HCT116 (cell line): ENCODE data around the gene PCK2. TPM values are rescaled to one million over a fixed set of nuclear protein-coding genes. Genes with fewer than 3 reads are reported as not detected.

Experiments used
- ATAC-seq: fragments of 200-7000 bp; cut with Tn5 transposase; 2 replicates; pipeline ENCODE4 v1.9.1; 2020; ENCODE audit warnings: mild to moderate bottlenecking, moderate library complexity
- BruUV-seq: library from RNA; stranded (reverse); fragments of 400-500 nt; replicated peaks from 2 replicates; lab custom pipeline; 2021; lab: Mats Ljungman, UMichigan
- CTCF ChIA-PET: fragments of 300-600 bp; sonication (Branson Sonifier 250); formaldehyde crosslinking; loops from one replicate; lab custom pipeline; 2021; ENCODE audit warnings: antibody characterized with exemption; lab: Charles Lee
- POLR2A ChIA-PET: fragments of 300-600, 350-600 bp; sonication (Branson Sonifier 250); formaldehyde crosslinking; loops from one replicate; lab custom pipeline; 2021; ENCODE audit warnings: antibody characterized with exemption; lab: Charles Lee
- RAD21 ChIA-PET, 2 experiments: fragments of 300-600 bp; sonication (Branson Sonifier 250); formaldehyde crosslinking; loops; one replicate each; lab custom pipeline; 2023; ENCODE audit warnings: low total read pairs in 2 of 2; ENCODE audit not compliant: uncharacterized antibody in 2 of 2, unreplicated experiment in 2 of 2, low non-redundant PET in 1 of 2; lab: Charles Lee
- DNase-seq: peaks from one replicate; pipeline ENCODE4 v3.0.0-alpha.2; 2010; ENCODE audit warnings: low read depth, low spot score
- H2AFZ ChIP-seq: fragments of 200-600 bp; shearing (Covaris generic), sonication (generic); 2 replicates; pipeline ENCODE4 v1.6.1; 2017; ENCODE audit warnings: low read depth, mixed run types, mixed read lengths, antibody characterized with exemption, low read length; ENCODE audit not compliant: poor library complexity, severe bottlenecking
- H3K27ac ChIP-seq: 2 replicates; pipeline ENCODE4 v1.5.1; 2012; ENCODE audit warnings: low read depth, low read length
- H3K27me3 ChIP-seq: fragments of 200-600 bp; sonication (generic); 2 replicates; pipeline ENCODE4 v1.6.1; 2016; ENCODE audit warnings: mixed run types, low read length, mixed read lengths; ENCODE audit not compliant: insufficient read depth
- H3K36me3 ChIP-seq, 2 experiments: fragments of 200-500 bp in 1 of 2; fragments of 200-600 bp in 1 of 2; sonication (Bioruptor generic) in 1 of 2; sonication (generic) in 1 of 2; 2 replicates each; pipeline versions ENCODE4 v1.5.1 to v1.6.1; 2014 to 2016; ENCODE audit warnings: low read length in 2 of 2, inconsistent platforms in 1 of 2, mixed read lengths in 1 of 2, mixed run types in 1 of 2; ENCODE audit not compliant: insufficient read depth in 2 of 2, control insufficient read depth in 1 of 2
- H3K4me1 ChIP-seq, 2 experiments: fragments of 200-600 bp in 1 of 2; sonication (generic) in 1 of 2; 2 replicates each; pipeline versions ENCODE4 v1.5.1 to v1.6.1; 2012 to 2017; ENCODE audit warnings: low read length in 2 of 2, inconsistent platforms in 1 of 2, mild to moderate bottlenecking in 1 of 2, mixed read lengths in 1 of 2, mixed run types in 1 of 2, moderate library complexity in 1 of 2; ENCODE audit not compliant: insufficient read depth in 2 of 2, control insufficient read depth in 1 of 2
- H3K4me2 ChIP-seq: fragments of 200-600 bp; sonication (generic); 2 replicates; pipeline ENCODE4 v1.6.1; 2017; ENCODE audit warnings: mixed run types, low read length, mixed read lengths
- H3K4me3 ChIP-seq, 2 experiments: fragments of 200-600 bp in 1 of 2; sonication (generic) in 1 of 2; replicated peaks in 1 of 2; 2 replicates each; pipeline ENCODE4 v1.5.1; 2011 to 2016; ENCODE audit warnings: low read length in 2 of 2, control low read depth in 1 of 2, low read depth in 1 of 2, mild to moderate bottlenecking in 1 of 2, mixed read lengths in 1 of 2, mixed run types in 1 of 2
- H3K79me2 ChIP-seq: fragments of 200-600 bp; sonication (generic); 2 replicates; pipeline ENCODE4 v1.6.1; 2017; ENCODE audit warnings: mild to moderate bottlenecking, mixed run types, low read length, moderate library complexity, mixed read lengths; ENCODE audit not compliant: insufficient read depth
- H3K9ac ChIP-seq: fragments of 200-600 bp; sonication (generic); 2 replicates; pipeline ENCODE4 v1.6.1; 2016; ENCODE audit warnings: low read length, mixed read lengths
- H3K9me2 ChIP-seq: fragments of 200-600 bp; sonication (generic), shearing (Covaris generic); 2 replicates; pipeline ENCODE4 v1.6.1; 2017; ENCODE audit warnings: mixed run types, mild to moderate bottlenecking, moderate library complexity; ENCODE audit not compliant: insufficient read depth
- H3K9me3 ChIP-seq, 2 experiments: fragments of 200-500 bp in 1 of 2; fragments of 200-600 bp in 1 of 2; sonication (Bioruptor generic) in 1 of 2; sonication (generic) in 1 of 2; 2 replicates each; pipeline ENCODE4 v1.6.1; 2014 to 2017; ENCODE audit warnings: low read length in 2 of 2, mixed read lengths in 2 of 2, inconsistent platforms in 1 of 2, low read depth in 1 of 2, mild to moderate bottlenecking in 1 of 2, mixed run types in 1 of 2, moderate library complexity in 1 of 2; ENCODE audit not compliant: control insufficient read depth in 1 of 2, insufficient read depth in 1 of 2
- H4K20me1 ChIP-seq: fragments of 200-600 bp; sonication (generic), shearing (Covaris generic); 2 replicates; pipeline ENCODE4 v1.6.1; 2017; ENCODE audit warnings: mixed run types, mild to moderate bottlenecking, moderate library complexity; ENCODE audit not compliant: insufficient read depth
- ATF3 ChIP-seq: IDR thresholded peaks from 2 replicates; pipeline ENCODE4 v1.6.1; 2012
- CBX3 ChIP-seq: IDR thresholded peaks from 2 replicates; pipeline ENCODE4 v1.6.1; 2012; ENCODE audit warnings: low read depth
- CTCF ChIP-seq, 3 experiments: fragments of 200-600 bp in 1 of 3; sonication (generic) in 1 of 3; IDR thresholded peaks in 2 of 3; conservative IDR thresholded peaks in 1 of 3; 2 replicates each; pipeline ENCODE4 v1.5.1; 2012 to 2017; ENCODE audit warnings: low read depth in 2 of 3, low read length in 2 of 3, antibody characterized with exemption in 1 of 3, borderline replicate concordance in 1 of 3, control low read depth in 1 of 3, mild to moderate bottlenecking in 1 of 3, mixed read lengths in 1 of 3, mixed run types in 1 of 3, moderate library complexity in 1 of 3; ENCODE audit not compliant: insufficient read depth in 1 of 3
- EGR1 ChIP-seq: IDR thresholded peaks from 2 replicates; pipeline ENCODE4 v1.6.1; 2012; ENCODE audit warnings: low read depth
- ELF1 ChIP-seq: IDR thresholded peaks from 2 replicates; pipeline ENCODE4 v1.6.1; 2012; ENCODE audit warnings: low read depth, borderline replicate concordance
- EZH2 ChIP-seq: fragments of 200-600 bp; sonication (generic); IDR thresholded peaks from 2 replicates; pipeline ENCODE4 v1.6.1; 2017; ENCODE audit warnings: antibody characterized with exemption, mixed run types
- EZH2phosphoT487 ChIP-seq: fragments of 200-600 bp; IDR thresholded peaks from 2 replicates; pipeline ENCODE4 v1.6.1; 2018; ENCODE audit warnings: antibody characterized with exemption, borderline replicate concordance
- MAX ChIP-seq: IDR thresholded peaks from 2 replicates; pipeline ENCODE4 v1.6.1; 2012
- POLR2A ChIP-seq: IDR thresholded peaks from 2 replicates; pipeline ENCODE4 v1.7.0; 2011; ENCODE audit warnings: borderline replicate concordance; ENCODE audit not compliant: insufficient read depth, insufficient read length; ENCODE audit errors: extremely low read depth
- RAD21 ChIP-seq: IDR thresholded peaks from 2 replicates; pipeline ENCODE4 v1.6.1; 2012; ENCODE audit warnings: low read depth, mild to moderate bottlenecking
- REST ChIP-seq: IDR thresholded peaks from 2 replicates; pipeline ENCODE4 v1.6.1; 2012; ENCODE audit warnings: low read depth
- SIN3A ChIP-seq: IDR thresholded peaks from 2 replicates; pipeline ENCODE4 v1.6.1; 2012; ENCODE audit warnings: low read depth
- SP1 ChIP-seq: IDR thresholded peaks from 2 replicates; pipeline ENCODE4 v1.6.1; 2012; ENCODE audit warnings: low read depth
- SRF ChIP-seq: IDR thresholded peaks from 2 replicates; pipeline ENCODE4 v1.6.1; 2012; ENCODE audit warnings: low read depth
- YY1 ChIP-seq: IDR thresholded peaks from 2 replicates; pipeline ENCODE4 v1.6.1; 2011; ENCODE audit warnings: low read length, low read depth, moderate library complexity, mild to moderate bottlenecking; ENCODE audit not compliant: insufficient replicate concordance; ENCODE audit errors: extremely low read depth
- ZNF274 ChIP-seq: fragments of 200-500 bp; sonication (Bioruptor generic); IDR thresholded peaks from 2 replicates; pipeline ENCODE4 v1.6.1; 2014; ENCODE audit warnings: mild to moderate bottlenecking, low read depth, low read length, inconsistent platforms
- intact Hi-C: fragments of 100-400 bp; cut with micrococcal nuclease; formaldehyde crosslinking; loops from 2 replicates; pipeline ENCODE4 v1.10.0; 2022
- total RNA-seq: library from RNA; stranded (reverse); gene quantifications from one replicate; pipeline ENCODE4 v1.2.1, GENCODE V29; 2021; ENCODE audit not compliant: unreplicated experiment

PCK2 gene
- total RNA-seq, 1 experiment from 2014 or later: 94.1 TPM

DNA sequence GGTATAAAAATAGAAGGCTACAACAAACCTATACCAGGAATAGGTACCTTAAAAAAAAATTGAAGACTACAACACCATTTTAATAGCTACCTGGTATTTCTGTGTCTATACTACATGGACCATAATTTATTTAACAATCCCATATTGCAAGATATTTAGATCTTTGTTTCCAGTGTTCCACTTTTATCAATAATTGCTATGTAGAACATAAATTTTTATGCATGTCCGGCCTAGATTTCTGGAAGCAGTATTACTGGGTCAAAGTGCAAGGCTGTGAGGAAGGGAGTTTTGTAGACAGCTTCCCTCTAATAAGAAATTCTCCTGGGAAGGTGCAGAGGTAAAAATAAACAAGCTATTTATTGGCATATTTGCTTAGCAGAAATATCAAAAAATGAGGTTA is 16.4 kb downstream of the PCK2 start:
- no peak for ATAC-seq
- Histone ChIP-seq H3K4me2 (no peak overlapping the region), H3K79me2 (peaks cover 2% of the 10 kb centered on the region; the same call in 1 of the 2 replicates), H3K4me1 (peaks cover 2 to 19% of the 10 kb centered on the region in 2 experiments; a peak in 3 of 4 replicates), H3K9me3 (no peaks in the 10 kb centered on the region; a peak in 1 of 4 replicates), H3K36me3 (no peaks in the 10 kb centered on the region), H3K4me3 (no peak overlapping the region), H3K27me3 (no peaks in the 10 kb centered on the region), H2AFZ (no peak overlapping the region), H4K20me1 (no peaks in the 10 kb centered on the region), H3K27ac (no peak overlapping the region), H3K9me2 (no peaks in the 10 kb centered on the region), H3K9ac (no peak overlapping the region)
- intact Hi-C loops: loop anchor here (5.0 kb wide), 1 partner anchor 102 kb away; the partner anchor contains the start of gene CHMP4A
- ChIA-PET CTCF (interaction anchor here (0.9 to 5.5 kb wide), 5 partner anchors 18 to 186 kb away, joined by 3 to 116 read pairs (median 6); partner anchors contain the start of genes IRF9 and PCK2), RAD21 (interaction anchor here in 1 of 2 experiments (0.6 kb wide), 1 partner anchor 164 kb away, joined by 4 read pairs; no protein-coding TSS in a partner anchor), POLR2A (interaction anchor here (1.2 to 1.9 kb wide), 3 partner anchors 15 to 31 kb away, joined by 4 to 5 read pairs (median 5); partner anchors contain the start of genes EMC9 and PCK2)
- DNase-seq: no peak
- no TSS peak for BruUV-seq
- no peak for TF ChIP-seq EZH2
- no peak for TF ChIP-seq ELF1
- TF ChIP-seq SIN3A: no peak
- no peak for TF ChIP-seq SRF
- no peak for TF ChIP-seq CTCF (IDR thresholded peaks at IDR 0.05 in 2 of 3, conservative IDR thresholded peaks at IDR 0.05 in 1 of 3; ENCODE audit: borderline replicate concordance in 1 of 3, insufficient read depth in 1 of 3, low read depth in 2 of 3, low read length in 2 of 3)
- TF ChIP-seq EGR1: no peak
- no peak for TF ChIP-seq ZNF274
- no peak for TF ChIP-seq YY1
- no peak for TF ChIP-seq MAX
- no peak for TF ChIP-seq REST
- TF ChIP-seq SP1: no peak
- no peak for TF ChIP-seq POLR2A
- no peak for TF ChIP-seq EZH2phosphoT487
- no peak for TF ChIP-seq ATF3
- no peak for TF ChIP-seq CBX3
- TF ChIP-seq RAD21: no peak
